GM12864 (cell line): ENCODE measurements around the gene IL12RB2.

Source experiments
- DNase-seq: peaks from one replicate; pipeline ENCODE4 v3.0.0-alpha.2; 2011; ENCODE audit warnings: low read depth
- H3K4me3 ChIP-seq: 2 replicates; pipeline ENCODE4 v1.5.1; 2011; ENCODE audit warnings: mild to moderate bottlenecking, low read depth, low read length, control low read depth
- CTCF ChIP-seq: IDR thresholded peaks from 2 replicates; pipeline ENCODE4 v1.5.1; 2011; ENCODE audit warnings: low read depth, mild to moderate bottlenecking, moderate library complexity, low read length, control low read depth, inconsistent platforms; ENCODE audit errors: missing control alignments

The IL12RB2 gene

GRCh38 chr1:67290236-67290635 lies 17.4 kb upstream of the IL12RB2 start:
- no peak for TF ChIP-seq CTCF
- no peak for DNase-seq
- H3K4me3 ChIP-seq, result no peak overlapping the region

GRCh38 chr1:67294836-67295617 lies 12.6 kb upstream of the IL12RB2 start:
- no peak for TF ChIP-seq CTCF
- H3K4me3 ChIP-seq, result no peak overlapping the region
- DNase-seq, result no peak

- no peak for DNase-seq
- no peak overlapping the region for H3K4me3 ChIP-seq
- TF ChIP-seq CTCF, result peak; percentile 15
Observed at GRCh38 chr1:67298762-67299161, 8.9 kb upstream of the IL12RB2 start.

GRCh38 chr1:67299296-67299695 lies 8.4 kb upstream of the IL12RB2 start:
- H3K4me3 ChIP-seq, result no peak overlapping the region
- no peak for DNase-seq
- no peak for TF ChIP-seq CTCF

GRCh38 chr1:67300561-67300960 lies 7.1 kb upstream of the IL12RB2 start:
- H3K4me3 ChIP-seq, result no peak overlapping the region
- TF ChIP-seq CTCF, result no peak
- DNase-seq, result no peak

- no peak for DNase-seq
- no peak for TF ChIP-seq CTCF
- no peak overlapping the region for H3K4me3 ChIP-seq
Observed at GRCh38 chr1:67304023-67304422, 3.6 kb upstream of the IL12RB2 start.

GRCh38 chr1:67306547-67306946 lies 1.1 kb upstream of the IL12RB2 start:
- TF ChIP-seq CTCF, result no peak
- H3K4me3 ChIP-seq, result no peak overlapping the region
- DNase-seq, result no peak
